Kidney epithelial cell (primary cell): ENCODE measurements around the gene ISG20L2. TPM values are rescaled to one million over a fixed set of nuclear protein-coding genes. Genes with fewer than 3 reads are reported as not detected.

Source experiments
- DNase-seq: peaks from one replicate; pipeline ENCODE4 v3.0.0-alpha.2; 2010; ENCODE audit warnings: low read depth
- H3K27me3 ChIP-seq: 2 replicates; pipeline ENCODE4 v1.6.0; 2011; ENCODE audit warnings: low read length; ENCODE audit not compliant: control insufficient read depth, insufficient read depth
- H3K36me3 ChIP-seq: 2 replicates; pipeline ENCODE4 v1.5.1; 2011; ENCODE audit warnings: low read length; ENCODE audit not compliant: control insufficient read depth, insufficient read depth
- H3K4me3 ChIP-seq: 2 replicates; pipeline ENCODE4 v1.5.1; 2011; ENCODE audit warnings: low read depth, mild to moderate bottlenecking, control low read depth, low read length
- CTCF ChIP-seq: IDR thresholded peaks from 2 replicates; pipeline ENCODE4 v1.5.1; 2011; ENCODE audit warnings: mild to moderate bottlenecking, moderate library complexity, low read length, control low read depth, inconsistent platforms; ENCODE audit not compliant: insufficient read depth, poor library complexity, severe bottlenecking
- total RNA-seq: library from RNA; depleted of rRNA; stranded (reverse); fragments of >200 nt; gene quantifications from 2 replicates; pipeline ENCODE4 v1.2.3, GENCODE V29; 2015

ISG20L2 gene
- total RNA-seq, 1 donor from 2014 or later: 17.7 TPM

GRCh38 chr1:156703336-156703735 is 25.2 kb downstream of the ISG20L2 start:
- Histone ChIP-seq H3K27me3 (no peaks in the 10 kb centered on the region), H3K36me3 (peaks cover 2% of the 10 kb centered on the region), H3K4me3 (no peak overlapping the region)
- TF ChIP-seq CTCF: no peak
- DNase-seq: no peak

DNA sequence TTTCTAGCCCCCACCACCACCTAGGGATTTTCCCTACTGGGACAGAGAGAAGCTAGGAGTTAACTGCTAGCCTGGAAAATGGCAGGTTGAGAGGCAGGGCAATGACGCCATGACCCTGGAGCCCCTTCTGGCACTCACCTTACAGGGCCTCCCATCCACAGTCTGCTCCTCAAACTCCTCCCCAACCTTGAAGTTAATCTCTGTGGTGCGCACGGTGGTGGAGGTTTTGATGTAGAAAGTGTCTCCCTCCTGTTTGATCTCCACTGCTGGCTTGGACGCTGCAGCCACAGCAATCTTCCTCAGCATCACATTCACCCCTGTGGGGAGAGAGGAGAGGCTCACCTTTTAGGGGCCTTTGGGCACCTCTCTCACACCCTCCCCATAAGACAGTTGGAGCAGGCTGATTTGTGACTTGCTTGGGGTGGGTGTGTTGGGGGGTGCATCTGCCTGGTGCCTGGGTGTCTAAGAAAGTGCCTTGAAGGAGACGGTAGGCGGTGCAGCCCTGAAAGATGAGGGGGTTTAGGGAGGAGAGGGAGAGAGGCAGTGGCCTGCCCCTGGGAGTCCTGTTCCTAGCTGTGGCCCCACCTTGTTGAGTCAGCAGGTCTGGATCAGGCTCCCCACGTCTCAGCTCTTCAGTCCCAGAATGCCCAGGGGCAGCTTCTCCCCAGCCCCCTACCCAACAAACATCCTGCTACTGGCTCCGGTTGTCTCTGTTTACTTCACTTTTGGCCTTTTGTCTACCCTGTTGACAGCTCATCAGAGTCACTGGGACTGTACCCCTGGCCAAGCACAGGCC is 27.6 kb downstream of the ISG20L2 start:
- no peak for DNase-seq
- TF ChIP-seq CTCF: no peak
- Histone ChIP-seq H3K27me3 (no peaks in the 10 kb centered on the region), H3K36me3 (peaks cover 2% of the 10 kb centered on the region), H3K4me3 (no peak overlapping the region)

DNA sequence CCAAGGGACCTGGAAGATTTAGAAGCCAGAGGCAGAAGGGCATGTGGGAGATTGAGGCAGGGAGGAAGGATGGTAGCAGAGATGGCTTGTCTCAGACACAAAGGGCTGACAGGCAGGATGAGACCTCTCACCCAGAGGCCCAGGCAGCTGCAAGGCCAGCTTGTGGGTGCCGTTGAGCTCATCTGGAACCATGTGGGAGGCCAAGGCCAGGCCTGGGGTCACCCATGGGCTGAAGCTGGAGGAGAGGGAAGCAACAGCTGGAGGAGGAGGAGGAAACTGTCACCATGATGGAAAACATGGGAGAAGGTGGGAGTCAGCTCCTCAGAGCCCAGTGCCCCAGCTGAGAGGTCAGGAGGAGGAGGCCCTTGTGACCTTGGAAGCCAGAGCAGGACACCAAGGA is 29.6 kb downstream of the ISG20L2 start:
- Histone ChIP-seq H3K27me3 (no peaks in the 10 kb centered on the region), H3K4me3 (no peak overlapping the region), H3K36me3 (peaks cover 2% of the 10 kb centered on the region)
- TF ChIP-seq CTCF: no peak
- no peak for DNase-seq

- peaks cover 2% of the 10 kb centered on the region for H3K36me3 ChIP-seq
- no peaks in the 10 kb centered on the region for H3K27me3 ChIP-seq
- H3K4me3 ChIP-seq: no peak overlapping the region
- DNase-seq: no peak
- TF ChIP-seq CTCF: no peak
Observed at GRCh38 chr1:156697481-156697880, 31.1 kb downstream of the ISG20L2 start.

DNA sequence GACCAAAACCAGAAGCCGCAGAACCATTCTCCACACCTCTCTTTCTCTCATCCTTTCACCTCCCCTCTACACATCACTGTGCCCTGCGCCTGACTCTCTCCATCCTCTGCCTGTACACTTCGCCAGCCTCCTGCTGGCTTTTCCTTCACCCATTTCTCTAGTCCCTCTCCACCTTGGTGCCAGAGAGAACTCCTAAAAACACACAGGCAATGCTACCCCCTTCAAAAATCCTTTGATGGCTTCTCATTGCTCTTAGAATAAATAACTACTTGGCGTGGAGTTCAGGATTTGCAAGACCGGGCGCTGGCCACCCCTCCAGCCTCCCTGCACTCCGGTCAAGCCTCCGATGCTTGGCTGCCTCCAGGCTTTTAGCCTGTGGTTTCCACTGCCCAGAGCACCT is 31.8 kb downstream of the ISG20L2 start:
- no peak for TF ChIP-seq CTCF
- no peak overlapping the region for H3K4me3 ChIP-seq

GRCh38 chr1:156694690-156694962 is 33.9 kb downstream of the ISG20L2 start:
- TF ChIP-seq CTCF: no peak
- DNase-seq: no peak
- H3K36me3 ChIP-seq: no peaks in the 10 kb centered on the region
- no peak overlapping the region for H3K4me3 ChIP-seq
- no peaks in the 10 kb centered on the region for H3K27me3 ChIP-seq

More for the DNA sequence above, 31.8 kb downstream of the ISG20L2 start:
- DNase-seq: no peak
- peaks cover 2% of the 10 kb centered on the region for H3K36me3 ChIP-seq
- H3K27me3 ChIP-seq: no peaks in the 10 kb centered on the region
